Stimulated activated CD8-positive, alpha-beta memory T cell treated with anti-CD3 and anti-CD28 coated beads, Interleukin-15, amount 100 ng/mL, for 1 hour (primary cell): ENCODE results near the gene RFWD3.

Experiments
- DNase-seq: peaks from one replicate; pipeline ENCODE4 v3.0.0-alpha.2; 2020; ENCODE audit warnings: low read depth

The RFWD3 gene

DNA sequence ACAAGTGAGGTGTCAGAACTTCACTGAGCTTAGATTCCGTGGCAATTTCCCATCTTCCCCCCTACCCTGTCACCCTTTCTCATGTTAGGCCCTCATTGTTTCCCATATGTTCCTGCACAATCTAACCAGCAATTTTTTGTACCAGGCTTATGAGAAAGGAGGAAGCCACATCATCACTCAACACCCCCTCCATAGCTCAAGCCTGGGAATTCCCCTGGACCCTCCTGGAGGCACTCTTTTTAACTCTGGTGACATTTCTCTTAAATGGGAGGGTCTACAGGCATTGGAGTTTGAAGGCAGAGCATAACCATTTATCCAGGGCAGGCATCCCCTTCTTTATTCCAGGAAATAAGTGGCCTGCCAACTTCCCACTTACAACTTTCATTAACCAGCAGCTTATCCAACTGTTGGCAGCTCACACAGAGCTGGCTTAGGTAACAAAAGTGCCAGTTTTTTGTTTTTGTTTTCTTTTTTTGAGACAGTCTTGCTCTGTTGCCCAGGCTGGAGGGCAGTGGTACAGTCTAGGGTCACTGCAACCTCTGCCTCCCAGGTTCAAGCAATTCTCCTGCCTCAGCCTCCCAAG, 49.4 kb downstream of the RFWD3 start:
- DNase-seq, result no peak

DNA sequence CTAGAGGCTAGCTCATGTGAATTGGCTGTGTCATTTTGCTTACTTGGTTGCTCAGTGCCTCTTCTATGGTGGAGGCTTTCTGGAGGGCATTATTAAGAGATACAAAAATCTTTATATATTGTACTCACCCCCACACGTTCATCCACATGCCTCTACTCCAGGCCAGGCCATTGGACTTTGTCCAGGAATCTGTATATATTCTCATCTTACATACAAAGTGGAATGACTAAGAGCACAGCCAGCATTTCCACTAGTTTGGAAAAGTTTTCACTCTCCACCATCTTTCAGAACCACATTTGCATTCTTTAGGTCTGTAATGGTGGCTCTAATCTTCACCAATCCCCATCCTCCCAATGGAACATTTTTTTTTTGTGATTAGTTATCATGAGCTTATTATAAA, 55.0 kb downstream of the RFWD3 start:
- no peak for DNase-seq

DNA sequence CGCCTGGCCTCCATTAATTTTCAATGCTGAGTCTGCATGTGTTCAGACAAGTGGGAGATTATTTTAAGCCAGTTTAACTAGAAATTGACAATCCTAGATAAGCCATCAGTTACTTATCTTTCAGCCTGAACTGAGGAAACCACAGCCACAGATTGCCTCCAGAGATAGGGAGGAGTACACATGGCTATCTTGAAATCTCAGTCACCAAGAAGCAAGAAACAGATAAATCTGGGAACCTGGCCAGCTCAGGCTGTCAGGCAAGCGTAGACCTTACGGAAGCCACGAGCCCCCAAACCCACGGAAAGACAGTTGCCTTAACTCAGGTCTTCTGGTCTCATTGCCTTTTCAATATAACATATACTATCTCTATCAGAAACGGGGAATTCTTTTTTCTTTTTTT, 57.7 kb downstream of the RFWD3 start:
- no peak for DNase-seq

DNA sequence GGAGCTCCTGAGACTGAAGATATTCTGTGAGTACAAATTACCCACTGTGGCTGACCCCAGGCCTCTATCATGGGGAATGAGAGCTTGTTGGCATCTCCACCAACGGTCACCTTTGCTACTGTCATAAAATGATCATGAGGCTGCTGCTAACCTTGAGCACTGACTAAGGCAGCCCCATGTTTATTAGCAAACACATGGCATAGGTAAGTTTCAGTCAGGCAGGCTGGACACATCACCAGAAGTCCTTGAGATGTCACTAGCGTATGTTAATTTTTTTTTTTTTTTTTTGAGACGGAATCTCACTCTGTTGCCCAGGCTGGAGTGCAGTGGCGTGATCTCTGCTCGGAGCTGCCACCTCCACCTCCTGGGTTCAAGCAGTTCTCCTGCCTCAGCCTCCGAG, 58.3 kb downstream of the RFWD3 start:
- no peak for DNase-seq

DNA sequence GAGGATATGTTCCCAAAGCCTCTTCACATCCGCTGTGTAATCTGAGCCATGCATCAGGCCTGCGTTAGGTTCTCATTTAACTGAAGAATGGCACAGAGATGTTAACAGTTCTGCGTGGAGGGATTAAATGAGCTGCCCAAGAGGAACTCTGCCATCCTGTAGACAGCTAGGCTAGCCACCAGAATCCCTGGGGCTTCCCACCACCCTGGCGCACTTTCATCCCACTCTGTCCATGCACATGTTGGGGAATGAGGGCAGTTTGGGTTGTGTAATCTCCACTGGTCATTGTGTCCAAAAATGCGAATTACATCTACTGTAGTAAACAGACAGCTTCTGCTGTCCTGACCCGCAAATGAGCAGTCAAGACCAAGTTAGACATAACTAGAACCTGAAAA, 58.7 kb downstream of the RFWD3 start:
- DNase-seq, result no peak

DNA sequence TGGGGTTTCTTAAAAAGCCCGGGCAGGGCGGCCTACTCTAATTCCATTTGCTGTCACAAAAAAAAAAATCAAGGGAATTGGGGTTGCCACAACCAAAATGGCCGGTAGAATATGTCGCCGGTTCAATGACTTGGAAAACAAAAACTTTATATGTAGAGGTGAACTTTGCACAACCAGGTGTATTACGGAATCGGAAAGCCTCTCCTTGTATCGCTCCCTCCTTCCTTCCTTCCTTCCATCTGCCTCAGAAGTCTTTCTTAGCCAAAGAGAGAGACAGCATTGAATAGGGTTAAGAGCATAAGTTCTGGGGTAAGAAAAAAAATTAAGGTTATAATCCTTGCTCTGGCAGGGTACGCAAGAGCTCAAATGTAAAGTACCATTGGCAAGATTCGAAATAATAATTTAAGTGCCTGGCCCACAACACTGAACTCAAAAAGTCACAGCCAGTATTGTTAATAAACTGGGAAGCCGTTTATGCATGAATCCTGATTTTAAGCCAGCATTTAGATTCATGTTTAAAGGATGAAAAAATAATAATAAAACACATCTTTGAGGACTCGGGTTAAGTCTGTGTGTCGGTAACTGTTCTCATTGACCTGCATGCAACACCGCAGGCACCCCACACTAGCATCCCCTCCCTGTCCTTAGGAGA, 59.2 kb downstream of the RFWD3 start:
- DNase-seq, result no peak

DNA sequence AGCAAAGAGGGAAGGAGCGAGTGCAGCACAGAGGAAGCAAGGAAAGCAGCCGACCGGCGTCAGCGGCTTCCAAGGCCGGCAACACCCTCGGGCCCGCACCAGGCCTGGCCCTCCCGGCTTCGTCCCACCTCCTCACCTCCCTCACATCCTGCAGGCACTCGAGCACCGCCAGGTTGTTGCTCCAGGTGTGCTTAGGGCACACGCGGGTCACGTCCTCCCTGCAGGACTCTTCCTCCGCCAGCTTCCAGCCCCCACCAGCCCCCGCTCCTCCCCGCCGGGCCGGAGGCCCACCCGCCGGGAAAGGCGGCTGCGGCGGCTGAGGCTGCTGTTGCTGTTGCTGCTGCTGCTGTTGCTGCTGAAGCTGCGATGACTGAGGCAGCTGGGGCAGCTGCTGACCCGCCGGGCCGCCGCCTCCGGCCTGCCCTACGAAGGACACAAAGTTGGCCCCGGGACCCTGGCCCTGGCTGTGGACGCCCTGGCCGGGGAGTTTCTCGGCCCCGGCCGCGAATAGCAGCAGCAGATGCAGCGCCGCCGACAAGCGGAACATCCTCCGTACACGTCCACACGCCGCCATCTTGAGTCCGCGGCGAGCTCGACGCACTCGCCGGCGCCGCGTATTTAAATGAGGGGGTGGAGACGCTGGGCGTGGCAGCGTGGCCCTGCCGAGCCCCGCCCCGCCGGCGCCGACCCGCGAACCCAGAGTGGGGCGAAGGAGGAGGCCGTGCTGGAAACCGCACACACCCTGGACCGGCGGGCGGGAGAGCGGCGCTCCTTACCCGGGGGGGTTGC, 60.0 kb downstream of the RFWD3 start, which contains the start of gene GLG1:
Gene GLG1 (minus strand): TSS at position 594 of the 789 bp plus-strand sequence. CDS start 20 bp downstream, at position 574.
- peak; percentile 78 for DNase-seq

DNA sequence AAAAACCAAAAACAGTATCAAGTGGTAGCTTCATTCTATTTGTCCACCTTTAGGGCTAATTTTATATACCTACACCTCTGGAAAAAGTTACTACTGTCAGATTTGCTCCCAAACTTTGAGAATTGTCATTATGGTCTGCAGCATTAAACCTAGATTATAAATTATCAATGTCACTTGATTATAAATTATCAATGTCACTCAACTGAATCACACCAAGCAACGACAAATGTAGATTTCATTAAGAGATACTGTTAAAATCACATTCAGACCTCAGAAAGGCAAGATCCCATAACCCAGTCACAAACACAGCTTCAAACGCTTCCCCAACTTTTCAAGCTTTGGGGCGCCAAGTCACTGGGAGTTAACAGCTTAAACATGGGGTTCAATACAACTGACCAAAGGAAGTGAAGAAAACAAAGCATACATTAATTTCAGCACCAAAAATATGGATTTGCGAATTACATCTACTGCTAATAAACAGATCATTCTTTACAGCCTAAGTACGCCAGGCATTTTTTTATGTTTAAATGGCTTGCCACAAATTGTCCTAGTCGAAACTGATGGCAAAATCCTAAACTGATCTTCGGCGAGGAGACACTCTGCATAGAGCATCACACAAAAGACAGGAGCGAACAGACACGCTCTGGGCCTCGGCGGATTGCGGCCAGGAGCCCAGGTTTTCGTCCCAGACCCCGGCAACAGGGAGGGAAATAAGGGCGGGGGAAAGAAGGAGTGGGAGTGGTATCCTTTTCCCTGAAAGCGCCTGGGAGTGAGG, 60.7 kb downstream of the RFWD3 start:
- DNase-seq, result no peak

DNA sequence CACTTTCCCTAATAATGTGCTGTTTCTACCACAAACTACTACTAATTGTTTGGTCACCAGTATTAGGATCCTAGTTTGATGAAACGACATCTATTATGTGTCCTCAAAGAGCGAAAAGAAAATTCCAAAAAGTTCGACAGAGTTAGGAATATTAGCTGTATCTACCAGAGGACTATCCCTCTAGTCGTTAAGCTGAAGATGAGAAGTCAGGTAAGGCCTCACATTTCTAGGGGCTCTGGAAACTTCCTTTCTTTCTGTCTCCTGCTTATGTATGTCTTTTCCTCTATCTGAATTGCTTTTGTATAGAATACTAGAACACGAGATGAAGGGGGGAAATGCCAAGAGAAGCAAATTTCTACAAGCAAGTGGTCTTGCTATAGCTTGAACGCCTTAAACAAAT, 61.3 kb downstream of the RFWD3 start:
- no peak for DNase-seq

DNA sequence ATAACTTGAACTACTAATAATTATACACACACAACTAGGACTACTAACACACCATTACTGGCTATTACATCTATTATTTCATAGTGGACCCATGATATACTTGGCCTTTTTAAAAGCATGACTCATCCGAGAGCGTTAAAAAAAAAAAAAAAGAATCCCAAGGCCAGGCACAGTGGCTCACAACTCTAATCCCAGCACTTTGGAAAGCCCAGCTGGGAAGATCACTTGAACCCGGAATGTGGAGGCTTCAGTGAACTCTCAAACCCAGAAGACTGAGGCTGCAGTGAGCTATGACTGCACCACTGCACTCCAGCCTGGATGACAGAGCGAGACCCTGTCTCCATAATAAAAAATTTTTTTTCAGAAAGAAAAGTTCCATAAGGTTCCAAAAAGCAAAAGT, 62.8 kb downstream of the RFWD3 start:
- no peak for DNase-seq

DNA sequence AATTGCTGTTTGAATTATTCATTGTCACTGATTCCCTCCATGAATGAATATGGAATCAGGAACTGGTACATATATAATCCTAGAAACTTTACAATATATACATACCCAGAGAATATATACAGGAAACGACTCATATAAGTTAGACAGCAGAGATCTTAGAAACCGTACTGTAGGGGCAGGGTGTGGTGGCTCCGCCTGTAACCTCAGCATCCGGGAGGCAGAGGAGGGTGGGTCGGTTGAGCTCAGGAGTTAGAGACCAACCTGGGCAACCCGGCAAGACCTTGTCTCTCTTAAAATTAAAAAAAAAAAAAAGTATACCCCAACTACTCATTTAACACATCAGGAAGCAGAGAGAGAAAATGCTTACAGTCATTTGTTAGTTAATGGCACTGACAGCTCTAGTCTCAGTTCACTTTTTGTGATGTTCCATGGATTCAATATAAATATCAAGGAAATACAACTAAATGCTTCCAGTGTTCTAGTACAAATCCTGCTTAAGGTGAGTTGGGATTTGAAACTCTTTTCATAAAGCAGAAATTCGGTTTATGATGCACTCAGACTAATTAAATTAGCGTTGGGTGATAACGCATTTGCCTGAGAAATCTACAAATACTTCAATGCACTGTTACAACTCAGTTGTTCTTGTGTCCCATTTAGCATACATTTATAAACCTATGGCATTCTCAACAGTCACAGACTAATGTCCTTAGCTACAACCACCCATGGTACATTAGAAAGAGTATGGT, 65.4 kb downstream of the RFWD3 start:
- DNase-seq, result peak; percentile 34

DNA sequence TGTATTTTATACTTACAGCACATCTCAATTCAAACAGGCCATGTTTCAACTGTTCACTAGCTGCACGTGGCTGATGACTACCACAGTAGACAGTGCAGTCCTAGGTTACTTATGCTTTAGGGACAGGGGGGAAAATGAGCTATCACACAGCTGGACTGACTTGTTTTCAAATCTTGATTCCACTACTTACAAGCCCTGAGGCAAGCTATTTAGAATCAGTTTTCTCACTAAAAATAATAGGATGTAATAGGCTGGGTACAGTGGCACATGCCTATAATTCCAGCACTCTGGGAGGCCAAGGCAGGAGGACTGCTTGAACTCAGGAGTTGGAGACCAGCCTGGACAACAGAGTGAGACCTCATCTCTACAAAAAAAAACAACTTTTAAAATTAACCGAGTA, 70.1 kb downstream of the RFWD3 start:
- DNase-seq, result no peak

DNA sequence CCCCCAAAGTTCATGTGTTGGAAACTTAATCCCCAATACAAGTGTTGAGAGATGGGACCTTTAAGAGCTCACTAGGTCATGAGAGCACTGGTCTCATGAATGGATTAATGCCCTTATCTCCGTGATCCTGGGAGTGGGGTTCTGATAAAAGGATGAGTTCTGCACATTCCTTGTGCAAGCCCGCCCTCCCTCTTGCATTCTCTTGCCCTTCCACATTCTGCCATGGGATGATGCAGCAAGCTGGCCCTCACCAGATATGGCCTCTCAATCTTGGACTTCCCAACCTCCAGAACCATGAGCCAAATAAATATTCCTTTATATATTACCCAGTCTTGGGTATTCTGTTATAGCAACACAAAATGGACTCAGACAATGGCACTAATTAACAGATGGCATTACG, 73.8 kb downstream of the RFWD3 start:
- no peak for DNase-seq

DNA sequence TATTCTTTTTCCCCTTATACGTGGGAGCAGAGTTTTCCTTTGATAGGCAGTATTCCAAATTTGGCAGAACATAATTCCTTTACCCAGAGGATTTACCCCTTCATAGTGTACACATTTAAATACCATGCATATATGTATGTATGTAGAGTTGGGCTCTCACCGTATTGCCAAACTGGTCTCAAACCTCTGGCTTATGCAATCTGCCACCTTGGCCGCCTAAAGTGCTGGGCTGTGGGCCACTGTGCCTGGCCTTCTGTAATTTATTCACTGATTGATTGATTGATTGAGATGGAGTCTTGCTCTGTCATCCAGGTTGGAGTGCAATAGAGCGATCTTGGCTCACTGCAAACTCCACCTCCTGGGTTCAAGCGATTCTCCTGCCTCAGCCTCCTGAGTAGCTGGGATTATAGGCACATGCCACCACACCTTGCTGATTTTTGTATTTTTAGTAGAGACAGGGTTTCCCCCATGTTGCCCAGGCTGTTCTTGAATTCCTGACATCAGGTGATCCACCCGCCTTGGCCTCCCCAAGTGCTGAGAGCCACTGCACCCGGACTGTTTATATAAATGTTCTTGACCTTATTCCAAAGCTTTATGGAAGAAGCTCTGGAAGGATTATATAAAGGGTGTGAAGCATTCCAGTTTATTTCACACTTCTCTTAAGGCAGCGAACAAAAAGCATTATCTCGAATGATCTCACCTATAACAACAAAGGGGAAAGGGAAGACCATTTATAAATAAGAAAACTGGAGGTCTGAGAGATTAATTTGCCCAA, 74.6 kb downstream of the RFWD3 start:
- no peak for DNase-seq

DNA sequence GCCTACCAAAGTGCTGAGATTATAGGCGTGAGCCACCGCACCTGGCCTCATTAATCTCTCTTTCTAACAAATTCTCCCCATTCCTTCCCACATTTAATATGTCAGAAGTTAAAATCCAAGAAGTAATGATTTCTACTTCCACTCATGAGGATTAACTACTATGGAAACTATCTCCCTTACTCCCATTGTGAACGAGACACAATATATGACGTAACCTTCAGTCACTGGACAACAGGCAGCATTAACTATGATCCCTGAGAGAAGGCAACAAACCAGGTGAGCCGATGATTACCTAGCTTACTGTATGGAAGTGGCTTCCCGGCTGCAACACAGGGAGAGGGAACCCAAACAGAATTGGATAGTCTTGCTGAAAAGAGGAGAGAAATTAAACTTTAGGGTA, 79.7 kb downstream of the RFWD3 start:
- DNase-seq, result no peak

DNA sequence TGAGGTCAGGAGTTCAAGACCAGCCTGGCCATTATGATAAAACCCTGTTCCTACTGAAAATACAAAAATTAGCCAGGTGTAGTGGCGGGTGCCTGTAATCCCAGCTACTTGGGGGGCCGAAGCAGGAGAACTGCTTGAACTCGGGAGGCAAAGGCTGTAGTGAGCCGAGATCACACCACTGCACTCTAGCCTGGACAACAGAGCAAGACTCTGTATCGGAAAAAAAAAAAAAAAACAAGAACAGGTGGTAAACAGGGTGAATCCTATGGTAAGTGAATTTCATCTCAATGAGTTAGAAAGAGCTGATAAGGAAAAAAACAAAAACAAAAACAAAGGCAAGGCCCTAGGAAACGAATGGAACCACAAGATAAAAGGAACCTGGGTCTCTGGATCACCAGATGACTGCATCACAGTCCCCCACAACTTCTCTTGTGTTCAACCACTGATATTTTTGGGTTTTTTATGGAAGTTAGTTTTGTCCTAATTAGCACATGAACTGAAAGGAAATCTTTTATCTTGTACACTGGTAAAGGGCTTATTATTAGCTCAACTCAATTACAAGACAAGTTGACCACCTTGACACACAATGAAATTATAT, 80.7 kb downstream of the RFWD3 start:
- no peak for DNase-seq

DNA sequence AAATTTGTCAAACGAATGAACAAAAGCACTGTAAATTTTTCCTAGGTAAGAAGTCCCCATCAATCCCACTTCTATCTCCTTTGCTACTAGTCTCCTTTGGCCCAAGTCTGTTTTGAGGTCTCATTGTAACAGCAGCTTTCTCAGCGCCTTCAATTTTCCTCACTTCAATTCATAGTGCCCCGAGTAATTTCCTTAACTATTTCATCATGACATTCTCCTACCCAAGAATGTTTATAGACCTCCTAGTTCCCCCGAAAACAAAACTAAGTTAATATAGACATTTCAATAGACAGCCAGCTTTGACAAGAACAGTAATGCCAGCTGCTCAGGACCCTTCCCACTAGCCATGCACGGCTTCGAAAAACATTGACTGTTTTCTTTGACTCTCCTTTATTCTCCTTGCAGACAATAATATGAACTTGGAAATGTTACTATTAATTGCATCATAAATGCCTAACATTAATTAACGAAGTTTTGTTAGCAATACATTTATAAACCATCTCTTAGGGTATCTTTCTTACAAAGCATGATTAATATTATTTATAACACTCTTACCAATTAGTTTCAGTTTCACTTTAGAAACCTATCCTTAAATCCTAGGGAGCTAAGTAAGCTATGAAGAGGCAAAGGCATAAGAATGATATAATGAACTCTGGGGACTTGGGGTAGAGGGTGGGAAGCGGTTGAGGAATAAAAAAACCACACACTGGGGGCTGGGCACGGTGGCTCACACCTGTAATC, 82.6 kb downstream of the RFWD3 start:
- DNase-seq, result no peak

DNA sequence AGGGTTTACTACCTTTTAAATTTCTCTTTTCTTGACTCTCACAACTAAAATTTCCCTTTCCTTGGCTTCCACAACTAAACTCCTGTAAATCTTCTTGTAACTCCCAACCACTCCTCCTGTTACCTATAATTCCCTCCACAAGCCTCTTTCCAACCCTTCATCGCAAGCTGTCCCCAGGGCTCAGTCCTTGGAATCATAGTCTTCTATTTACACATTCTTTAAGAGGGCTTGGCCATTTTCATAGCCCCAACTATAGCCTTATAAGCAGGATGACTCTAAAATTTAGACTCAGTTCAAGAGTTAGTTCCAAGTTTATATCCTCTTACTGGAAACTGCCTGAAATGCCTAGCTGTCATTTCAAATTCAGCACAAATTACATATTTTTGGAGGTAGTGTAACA, 83.7 kb downstream of the RFWD3 start:
- DNase-seq, result no peak

DNA sequence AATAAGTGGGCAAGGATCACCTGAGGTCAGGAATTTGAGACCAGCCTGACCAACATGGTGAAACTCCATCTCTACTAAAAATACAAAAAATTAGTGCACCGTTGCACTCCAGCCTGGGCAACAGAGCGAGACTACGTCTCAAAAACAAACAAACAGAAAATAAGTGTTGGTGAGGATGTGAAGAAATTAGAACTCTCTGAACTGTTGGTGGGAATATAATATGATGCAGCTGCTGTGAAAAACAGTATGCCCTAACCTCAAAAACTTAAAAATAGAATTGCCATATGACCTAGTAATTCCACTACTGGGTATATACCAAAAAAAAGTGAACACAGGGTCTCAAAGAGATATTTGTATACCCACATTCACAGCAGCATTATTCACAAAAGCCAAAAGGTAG, 85.8 kb downstream of the RFWD3 start:
- DNase-seq, result no peak

DNA sequence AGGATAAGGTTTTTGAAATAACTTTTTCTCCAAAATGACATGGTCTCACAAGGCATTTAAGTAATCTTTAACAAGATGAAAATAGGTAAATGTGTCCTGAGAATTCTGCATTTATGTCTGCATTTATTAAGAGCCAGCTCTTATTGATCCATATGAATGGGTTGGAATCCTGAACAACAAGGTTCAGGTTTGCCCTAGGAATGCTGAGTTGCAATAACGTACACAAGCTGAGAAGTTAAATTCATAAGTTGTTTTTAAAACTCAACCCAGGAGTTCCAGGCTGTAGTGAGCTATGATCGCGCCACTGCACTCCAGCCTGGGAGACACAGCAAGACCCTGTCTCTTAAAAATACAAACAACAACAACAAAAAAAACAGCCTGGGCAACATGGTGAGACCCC, 87.8 kb downstream of the RFWD3 start:
- DNase-seq, result no peak
